IMR-90 (cell line): ENCODE measurements around the gene TMEM117. TPM values are rescaled to one million over a fixed set of nuclear protein-coding genes. Genes with fewer than 3 reads are reported as not detected.
"Not testable (repeated sequence)": the region's sequence is repeated elsewhere in the genome, so short reads cannot be mapped to it uniquely, and the experiment has no call there.

Source experiments
- ATAC-seq: fragments of 200-7000 bp; cut with Tn5 transposase; 2 replicates; pipeline ENCODE4 v1.9.1; 2020; ENCODE audit warnings: low read depth, mild to moderate bottlenecking, moderate library complexity
- BruUV-seq: library from RNA; stranded (reverse); fragments of 400-500 nt; replicated peaks from 2 replicates; lab custom pipeline; 2021; lab: Mats Ljungman, UMichigan
- CTCF ChIA-PET: fragments of 300-600 bp; formaldehyde crosslinking; extraction: SDS; loops from one replicate; lab custom pipeline; 2021; ENCODE audit warnings: antibody characterized with exemption; lab: Yijun Ruan, JAX
- POLR2A ChIA-PET: fragments of 300-600 bp; sonication (Branson Sonifier 250); formaldehyde crosslinking; loops from one replicate; lab custom pipeline; 2022; ENCODE audit warnings: antibody characterized with exemption; ENCODE audit not compliant: unreplicated experiment; lab: Charles Lee
- DNase-seq: peaks from one replicate; pipeline ENCODE4 v3.0.0; 2013
- H2AFZ ChIP-seq: replicated peaks from 2 replicates; pipeline ENCODE3; 2013; ENCODE audit warnings: low read length, mild to moderate bottlenecking; ENCODE audit not compliant: poor library complexity
- H2AK5ac ChIP-seq: 2 replicates; pipeline ENCODE4 v1.6.1; 2013; ENCODE audit warnings: low read depth, low read length, inconsistent platforms
- H2AK9ac ChIP-seq: replicated peaks from 2 replicates; pipeline ENCODE3; 2013; ENCODE audit warnings: mild to moderate bottlenecking, low read depth, low read length, moderate library complexity; ENCODE audit not compliant: poor library complexity
- H2BK120ac ChIP-seq: 2 replicates; pipeline ENCODE4 v1.6.1; 2013; ENCODE audit warnings: low read depth, low read length, inconsistent platforms
- H2BK15ac ChIP-seq: 3 replicates; pipeline ENCODE4 v1.6.1; 2013; ENCODE audit warnings: low read depth, low read length, inconsistent platforms
- H2BK20ac ChIP-seq: 2 replicates; pipeline ENCODE4 v1.6.1; 2013; ENCODE audit warnings: low read depth, mild to moderate bottlenecking, inconsistent platforms, low read length, moderate library complexity
- H2BK5ac ChIP-seq: 2 replicates; pipeline ENCODE4 v1.6.1; 2013; ENCODE audit warnings: mild to moderate bottlenecking, low read depth, low read length, inconsistent platforms; ENCODE audit not compliant: poor library complexity, severe bottlenecking
- H3K14ac ChIP-seq: replicated peaks from 2 replicates; pipeline ENCODE4 v1.6.1; 2013; ENCODE audit warnings: low read depth, low read length, inconsistent platforms
- H3K18ac ChIP-seq: 2 replicates; pipeline ENCODE4 v1.6.1; 2013; ENCODE audit warnings: low read depth, low read length, control low read depth
- H3K23ac ChIP-seq: 2 replicates; pipeline ENCODE4 v1.6.1; 2013; ENCODE audit warnings: low read depth, low read length, inconsistent platforms
- H3K27ac ChIP-seq: 2 replicates; pipeline ENCODE4 v1.5.1; 2013; ENCODE audit warnings: mild to moderate bottlenecking, control low read depth, low read length; ENCODE audit not compliant: insufficient read depth
- H3K27me3 ChIP-seq: 2 replicates; pipeline ENCODE4 v1.6.1; 2013; ENCODE audit warnings: low read length; ENCODE audit not compliant: control insufficient read depth, insufficient read depth
- H3K36me3 ChIP-seq: 2 replicates; pipeline ENCODE4 v1.6.1; 2013; ENCODE audit warnings: low read length, mixed read lengths; ENCODE audit not compliant: control insufficient read depth, insufficient read depth
- H3K4ac ChIP-seq: 2 replicates; pipeline ENCODE4 v1.6.1; 2013; ENCODE audit warnings: low read depth, low read length, inconsistent platforms
- H3K4me1 ChIP-seq: 2 replicates; pipeline ENCODE4 v1.6.1; 2013; ENCODE audit warnings: low read length, mixed read lengths; ENCODE audit not compliant: control insufficient read depth, insufficient read depth
- H3K4me2 ChIP-seq: 2 replicates; pipeline ENCODE4 v1.6.1; 2013; ENCODE audit warnings: low read depth, mild to moderate bottlenecking, control low read depth, low read length, moderate library complexity
- H3K4me3 ChIP-seq: 2 replicates; pipeline ENCODE4 v1.5.1; 2013; ENCODE audit warnings: low read depth, mild to moderate bottlenecking, control low read depth, low read length, moderate library complexity; ENCODE audit not compliant: insufficient read depth
- H3K56ac ChIP-seq: 2 replicates; pipeline ENCODE4 v1.6.1; 2013; ENCODE audit warnings: low read length, inconsistent platforms; ENCODE audit not compliant: insufficient read depth; ENCODE audit errors: extremely low read depth
- H3K79me1 ChIP-seq, 2 experiments: 2 replicates each; pipeline ENCODE4 v1.6.1; 2013; ENCODE audit warnings: low read length in 2 of 2, inconsistent platforms in 1 of 2, low read depth in 1 of 2
- H3K9ac ChIP-seq: 2 replicates; pipeline ENCODE4 v1.6.1; 2013; ENCODE audit warnings: low read depth, low read length, control low read depth
- H3K9me1 ChIP-seq: 2 replicates; pipeline ENCODE4 v1.6.1; 2013; ENCODE audit warnings: low read length, inconsistent platforms; ENCODE audit not compliant: insufficient read depth
- H3K9me3 ChIP-seq: 2 replicates; pipeline ENCODE4 v1.6.1; 2013; ENCODE audit warnings: low read length; ENCODE audit not compliant: control insufficient read depth, insufficient read depth
- H4K20me1 ChIP-seq: 2 replicates; pipeline ENCODE4 v1.6.1; 2013; ENCODE audit warnings: low read length, inconsistent platforms; ENCODE audit not compliant: insufficient read depth
- H4K5ac ChIP-seq: 2 replicates; pipeline ENCODE4 v1.6.1; 2013; ENCODE audit warnings: mild to moderate bottlenecking, low read depth, low read length, control low read depth
- H4K8ac ChIP-seq, 2 experiments: 2 replicates each; pipeline ENCODE4 v1.6.1; 2013; ENCODE audit warnings: low read depth in 2 of 2, low read length in 2 of 2, control low read depth in 1 of 2, inconsistent platforms in 1 of 2
- H4K91ac ChIP-seq: 2 replicates; pipeline ENCODE4 v1.6.1; 2013; ENCODE audit warnings: low read depth, low read length, inconsistent platforms; ENCODE audit not compliant: insufficient read depth
- POLR2A ChIP-seq: IDR thresholded peaks from 2 replicates; pipeline ENCODE4 v1.6.1; 2012; ENCODE audit warnings: mild to moderate bottlenecking, low read depth, low read length
- RAD21 ChIP-seq: IDR thresholded peaks from 2 replicates; pipeline ENCODE4 v1.6.1; 2012; ENCODE audit warnings: low read length, improper control_type of control experiment
- RCOR1 ChIP-seq: IDR thresholded peaks from 2 replicates; pipeline ENCODE4 v1.6.1; 2012; ENCODE audit warnings: mild to moderate bottlenecking, low read length, improper control_type of control experiment; ENCODE audit not compliant: insufficient replicate concordance
- RFX5 ChIP-seq: IDR thresholded peaks from 2 replicates; pipeline ENCODE4 v1.8.0; 2012; ENCODE audit warnings: low read depth, mild to moderate bottlenecking, low read length, moderate library complexity
- USF2 ChIP-seq: fragments of 150-350 bp; IDR thresholded peaks from 2 replicates; pipeline ENCODE4 v1.6.1; 2017; ENCODE audit warnings: mild to moderate bottlenecking, antibody characterized with exemption, low read length, low read depth
- WGBS, 2 experiments: methylation state at CpG; one replicate each; pipeline versions ENCODE4 v1.1.5 to v1.1.7; 2013; ENCODE audit warnings: missing lambda C conversion rate in 2 of 2; ENCODE audit not compliant: insufficient read length in 1 of 2; ENCODE audit errors: extremely low coverage in 2 of 2; 5-methylcytosine and 5-hydroxymethylcytosine counted together
- dilution Hi-C: fragments of 300-500 bp; cut with HindIII; formaldehyde crosslinking; loops from one replicate; pipeline ENCODE4 v1.14.3; 2018; ENCODE audit warnings: low sequenced_read_pairs; ENCODE audit not compliant: unreplicated experiment
- in situ Hi-C: fragments of 300-500 bp; cut with MboI; formaldehyde crosslinking; loops from 3 replicates; pipeline ENCODE4 v1.14.3; 2019; ENCODE audit warnings: low sequenced_read_pairs, inconsistent platforms, mixed read lengths
- intact Hi-C: fragments of 100-400 bp; cut with micrococcal nuclease; formaldehyde crosslinking; loops from 2 replicates; pipeline ENCODE4 v1.10.0; 2022
- polyA plus RNA-seq, 3 experiments: library from polyadenylated mRNA; depleted of rRNA; stranded (reverse); fragments of >200 nt; gene quantifications; 2 replicates each; pipeline ENCODE4 v1.2.3, GENCODE V29; 2012; ENCODE audit warnings: low replicate concordance in 1 of 3
- total RNA-seq: library from RNA; depleted of rRNA; stranded (reverse); fragments of >200 nt; gene quantifications from 2 replicates; pipeline ENCODE4 v1.2.3, GENCODE V29; 2012

The TMEM117 gene
- total and polyA plus RNA-seq, 2 of the 4 experiments (the other 2 are of a cell fraction), result 8.7 to 21.0 TPM

GRCh38 chr12:44038411-44038810, 202.5 kb downstream of the TMEM117 start:
- Histone ChIP-seq H3K79me1 (no peaks in the 10 kb centered on the region), H4K20me1 (no peaks in the 10 kb centered on the region), H2BK20ac (no peak overlapping the region), H3K14ac (no peak overlapping the region), H3K9me3 (no peaks in the 10 kb centered on the region), H3K23ac (no peak overlapping the region), H2AK9ac (no peak overlapping the region), H3K9ac (no peak overlapping the region), H3K4me3 (no peak overlapping the region), H3K4me2 (no peak overlapping the region), H3K9me1 (no peaks in the 10 kb centered on the region), H2BK120ac (no peak overlapping the region), H2BK5ac (no peak overlapping the region), H4K91ac (no peak overlapping the region), H3K27ac (no peak overlapping the region), H3K4ac (no peak overlapping the region), H4K8ac (no peak overlapping the region), H3K4me1 (no peaks in the 10 kb centered on the region), H3K18ac (no peak overlapping the region), H3K36me3 (no peaks in the 10 kb centered on the region), H4K5ac (no peak overlapping the region), H3K27me3 (no peaks in the 10 kb centered on the region), H2AFZ (no peak overlapping the region), H2BK15ac (no peak overlapping the region), H3K56ac (no peak overlapping the region), H2AK5ac (no peak overlapping the region)
- WGBS, 2 experiments, result no CpG with 5 or more reads among the region's 5 CpGs
- ChIA-PET CTCF (no interaction called here), POLR2A (no interaction called here)
- BruUV-seq, result no TSS peak
- intact Hi-C loops, result no loop called here
- TF ChIP-seq RAD21, result no peak
- no peak for TF ChIP-seq USF2
- no peak for TF ChIP-seq RFX5
- no peak for TF ChIP-seq POLR2A
- no peak for TF ChIP-seq RCOR1
- in situ Hi-C loops, result no loop called here
- ATAC-seq, result no peak
- dilution Hi-C loops, result no loop called here
- no peak for DNase-seq

GRCh38 chr12:44044491-44044890, 208.6 kb downstream of the TMEM117 start:
- H3K27ac ChIP-seq, H3K14ac ChIP-seq, DNase-seq, H2BK120ac ChIP-seq, H2BK15ac ChIP-seq, H3K9me1 ChIP-seq, ATAC-seq, POLR2A ChIA-PET, H2AK9ac ChIP-seq, BruUV-seq, H3K79me1 ChIP-seq, H4K91ac ChIP-seq, H2BK5ac ChIP-seq, CTCF ChIA-PET, H2BK20ac ChIP-seq, H3K4me2 ChIP-seq, intact Hi-C loops, H3K4me3 ChIP-seq, H3K36me3 ChIP-seq, H3K18ac ChIP-seq, H2AFZ ChIP-seq, H3K9me3 ChIP-seq, H3K4ac ChIP-seq, dilution Hi-C loops, H4K8ac ChIP-seq, H3K23ac ChIP-seq, H3K4me1 ChIP-seq, H4K5ac ChIP-seq, H3K27me3 ChIP-seq, in situ Hi-C loops, H4K20me1 ChIP-seq, H3K9ac ChIP-seq, H3K56ac ChIP-seq, H2AK5ac ChIP-seq: not testable (repeated sequence)
- 80% methylated on average over 1 of the region's 2 CpGs; no CpG with 5 or more reads in 1 of the 2 experiments for WGBS, 2 experiments
